Activated CD8-positive, alpha-beta T cell treated with anti-CD3 and anti-CD28 coated beads for 36 hours (primary cell): Measurements from ENCODE around the gene RAD21L1. TPM values are rescaled to one million over a fixed set of nuclear protein-coding genes. Genes with fewer than 3 reads are reported as not detected.

ENCODE experiments used
- ATAC-seq: fragments of 200-7000 bp; cut with Tn5 transposase; one replicate; pipeline ENCODE4 v1.10.0; 2021; ENCODE audit warnings: mild to moderate bottlenecking, moderate library complexity
- CTCF ChIA-PET: fragments of 350-600 bp; sonication (Branson Sonifier 250); formaldehyde crosslinking; loops from one replicate; lab custom pipeline; 2021; ENCODE audit warnings: antibody characterized with exemption; lab: Charles Lee
- POLR2A ChIA-PET: fragments of 350-600 bp; sonication (Branson Sonifier 250); formaldehyde crosslinking; loops from one replicate; lab custom pipeline; 2021; ENCODE audit warnings: antibody characterized with exemption; lab: Charles Lee
- DNase-seq: peaks from one replicate; pipeline ENCODE4 v3.0.0-alpha.2; 2020
- H3K27ac Mint-ChIP-seq: one replicate; pipeline ENCODE4 v1.8.0; 2021; ENCODE audit warnings: mild to moderate bottlenecking, mixed read lengths
- H3K27me3 Mint-ChIP-seq: one replicate; pipeline ENCODE4 v1.8.0; 2021; ENCODE audit warnings: mixed read lengths
- H3K36me3 Mint-ChIP-seq: one replicate; pipeline ENCODE4 v1.8.0; 2021; ENCODE audit warnings: low read depth, mixed read lengths
- H3K4me1 Mint-ChIP-seq: one replicate; pipeline ENCODE4 v1.8.0; 2021; ENCODE audit warnings: low read depth, mixed read lengths
- H3K4me3 Mint-ChIP-seq: one replicate; pipeline ENCODE4 v1.8.0; 2021; ENCODE audit warnings: mild to moderate bottlenecking, moderate library complexity, mixed read lengths
- H3K9me3 Mint-ChIP-seq: one replicate; pipeline ENCODE4 v1.8.0; 2021; ENCODE audit warnings: mixed read lengths
- CTCF ChIP-seq: fragments of 200-600 bp; IDR thresholded peaks from one replicate; pipeline ENCODE4 v1.8.0; 2022; ENCODE audit warnings: antibody characterized with exemption, mild to moderate bottlenecking
- intact Hi-C: fragments of 100-400 bp; cut with micrococcal nuclease; formaldehyde crosslinking; loops from one replicate; pipeline ENCODE4 v1.10.0; 2022
- total RNA-seq, 2 experiments: library from RNA; stranded (reverse); gene quantifications; one replicate each; pipeline ENCODE4 v1.2.3, GENCODE V29; 2021

RAD21L1 gene
- total RNA-seq, 2 experiments from 2014 or later, result 0.18 to 0.25 TPM

GRCh38 chr20:1281279-1282057 is 55.6 kb downstream of the RAD21L1 start:
- Mint-ChIP-seq H3K4me3 (no peak overlapping the region), H3K9me3 (no peaks in the 10 kb centered on the region), H3K27ac (peak overlapping the region; percentile 52), H3K4me1 (peaks cover 49% of the 10 kb centered on the region), H3K36me3 (no peaks in the 10 kb centered on the region), H3K27me3 (no peaks in the 10 kb centered on the region)
- CTCF ChIA-PET, result interaction anchor here (0.7 to 3.1 kb wide), 6 partner anchors 8 to 68 kb away, joined by 3 to 12 read pairs (median 5); partner anchors contain the start of gene SNPH
- ATAC-seq (no peak), DNase-seq (no peak)
- intact Hi-C loops, result no loop called here
- no peak for TF ChIP-seq CTCF
- POLR2A ChIA-PET, result interaction anchor here (0.7 to 2.5 kb wide), 5 partner anchors 9 to 19 kb away, joined by 3 to 15 read pairs (median 4); partner anchors contain the start of gene SNPH

- no peaks in the 10 kb centered on the region for H3K9me3 Mint-ChIP-seq
- POLR2A ChIA-PET, result interaction anchor here (1.1 kb wide), 1 partner anchor 17 kb away, joined by 4 read pairs; the partner anchor contains the start of gene SNPH
- H3K4me1 Mint-ChIP-seq, result peaks cover 61% of the 10 kb centered on the region
- H3K36me3 Mint-ChIP-seq, result no peaks in the 10 kb centered on the region
- intact Hi-C loops, result no loop called here
- no peak for ATAC-seq
- no peak overlapping the region for H3K4me3 Mint-ChIP-seq
- CTCF ChIA-PET, result interaction anchor here (1.1 to 3.1 kb wide), 6 partner anchors 16 to 74 kb away, joined by 3 to 12 read pairs (median 4); partner anchors contain the start of gene SNPH
- TF ChIP-seq CTCF, result no peak
- no peaks in the 10 kb centered on the region for H3K27me3 Mint-ChIP-seq
- H3K27ac Mint-ChIP-seq, result no peak overlapping the region
- DNase-seq, result no peak
Observed at GRCh38 chr20:1282966-1283365, 57.1 kb downstream of the RAD21L1 start.

GRCh38 chr20:1283522-1284510 is 58.0 kb downstream of the RAD21L1 start:
- Mint-ChIP-seq H3K27me3 (no peaks in the 10 kb centered on the region), H3K27ac (no peak overlapping the region), H3K36me3 (no peaks in the 10 kb centered on the region), H3K4me3 (no peak overlapping the region), H3K9me3 (no peaks in the 10 kb centered on the region), H3K4me1 (peaks cover 61% of the 10 kb centered on the region)
- TF ChIP-seq CTCF, result no peak
- CTCF ChIA-PET, result interaction anchor here (1.1 to 3.1 kb wide), 5 partner anchors 15 to 74 kb away, joined by 3 to 12 read pairs (median 3); no protein-coding TSS in a partner anchor
- DNase-seq, result no peak
- intact Hi-C loops, result no loop called here
- no peak for ATAC-seq
- POLR2A ChIA-PET, result interaction anchor here (0.6 to 1.1 kb wide), 2 partner anchors 9 to 17 kb away, joined by 4 read pairs; partner anchors contain the start of gene SNPH

- ChIA-PET CTCF (interaction anchor here (0.8 to 1.5 kb wide), 4 partner anchors 11 to 491 kb away, joined by 3 to 4 read pairs (median 3); no protein-coding TSS in a partner anchor), POLR2A (interaction anchor here (0.7 to 1.8 kb wide), 5 partner anchors 13 to 38 kb away, joined by 3 to 7 read pairs (median 3); partner anchors contain the start of gene SNPH)
- H3K4me3 Mint-ChIP-seq, result peak overlapping the region; percentile 44
- peak; percentile 32 for ATAC-seq
- H3K36me3 Mint-ChIP-seq, result no peaks in the 10 kb centered on the region
- no peak for TF ChIP-seq CTCF
- peak overlapping the region; percentile 73 for H3K27ac Mint-ChIP-seq
- intact Hi-C loops, result no loop called here
- peaks cover 56% of the 10 kb centered on the region for H3K4me1 Mint-ChIP-seq
- H3K27me3 Mint-ChIP-seq, result no peaks in the 10 kb centered on the region
- no peak for DNase-seq
- H3K9me3 Mint-ChIP-seq, result no peaks in the 10 kb centered on the region
Observed at GRCh38 chr20:1286267-1287024, 60.6 kb downstream of the RAD21L1 start.
